GM10266 (cell line): ENCODE measurements around the gene TK1.
"Not testable (repeated sequence)": the region's sequence is repeated elsewhere in the genome, so short reads cannot be mapped to it uniquely, and the experiment has no call there.

Experiments
- DNase-seq: peaks from one replicate; pipeline ENCODE4 v3.0.0; 2012; ENCODE audit errors: extremely low spot score
- TF ChIP-seq, protein P1 (sequence below): IDR thresholded peaks from 2 replicates; pipeline ENCODE4 v1.5.1; 2012; ENCODE audit warnings: mild to moderate bottlenecking, low read depth; ENCODE audit not compliant: control insufficient read depth, insufficient read depth; ENCODE audit errors: missing control alignments

Gene TK1, protein sequence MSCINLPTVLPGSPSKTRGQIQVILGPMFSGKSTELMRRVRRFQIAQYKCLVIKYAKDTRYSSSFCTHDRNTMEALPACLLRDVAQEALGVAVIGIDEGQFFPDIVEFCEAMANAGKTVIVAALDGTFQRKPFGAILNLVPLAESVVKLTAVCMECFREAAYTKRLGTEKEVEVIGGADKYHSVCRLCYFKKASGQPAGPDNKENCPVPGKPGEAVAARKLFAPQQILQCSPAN

DNA sequence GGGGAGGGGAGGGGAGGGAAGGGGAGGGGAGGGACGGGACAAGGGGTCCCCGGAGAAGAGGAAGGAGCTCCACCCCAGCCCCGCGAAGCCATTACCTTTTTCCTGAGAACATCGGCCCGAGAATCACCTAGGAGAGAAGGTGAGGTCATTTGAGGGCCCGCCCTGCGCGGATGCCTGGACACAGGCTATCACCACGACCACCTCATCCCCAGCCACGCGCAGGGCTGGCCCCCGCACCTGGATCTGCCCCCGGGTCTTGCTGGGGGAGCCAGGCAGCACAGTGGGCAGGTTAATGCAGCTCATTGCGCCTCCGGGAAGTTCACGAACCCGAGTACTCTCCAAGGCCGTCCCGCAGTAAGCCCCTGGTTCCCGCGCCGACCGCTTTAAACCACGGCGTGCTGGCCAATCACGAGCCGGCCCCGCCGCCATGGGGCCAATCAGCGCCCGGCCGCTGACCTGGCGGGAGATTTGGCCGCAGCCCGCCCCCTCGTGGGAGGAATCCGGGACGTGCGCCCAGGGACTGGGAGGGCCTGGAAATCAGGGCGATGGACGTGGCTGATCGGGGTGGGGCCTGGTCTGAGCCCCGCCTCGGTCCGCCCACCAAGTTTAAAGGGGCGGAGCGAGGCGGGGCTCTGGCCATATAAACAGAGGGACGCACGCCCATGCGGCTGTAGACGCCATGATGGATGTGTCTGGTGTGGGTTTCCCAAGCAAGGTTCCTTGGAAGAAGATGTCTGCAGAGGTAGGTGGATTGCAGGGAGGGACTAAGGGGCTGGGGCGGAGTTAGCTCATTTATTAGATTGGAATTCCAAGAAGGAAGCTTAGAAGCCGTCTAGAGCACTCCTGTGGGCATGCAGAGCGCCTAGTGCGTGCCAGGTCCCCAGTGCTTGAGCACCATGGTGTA lies at the start of gene TK1, which contains the start of gene AFMID:
TK1 (minus strand) TSS at position 361 of the 904 bp plus-strand sequence; CDS start at position 303, 58 bp downstream.
AFMID (plus strand) TSS at position 671 of the 904 bp plus-strand sequence; CDS start at position 680, 9 bp downstream.
- TF ChIP-seq, protein P1, sequence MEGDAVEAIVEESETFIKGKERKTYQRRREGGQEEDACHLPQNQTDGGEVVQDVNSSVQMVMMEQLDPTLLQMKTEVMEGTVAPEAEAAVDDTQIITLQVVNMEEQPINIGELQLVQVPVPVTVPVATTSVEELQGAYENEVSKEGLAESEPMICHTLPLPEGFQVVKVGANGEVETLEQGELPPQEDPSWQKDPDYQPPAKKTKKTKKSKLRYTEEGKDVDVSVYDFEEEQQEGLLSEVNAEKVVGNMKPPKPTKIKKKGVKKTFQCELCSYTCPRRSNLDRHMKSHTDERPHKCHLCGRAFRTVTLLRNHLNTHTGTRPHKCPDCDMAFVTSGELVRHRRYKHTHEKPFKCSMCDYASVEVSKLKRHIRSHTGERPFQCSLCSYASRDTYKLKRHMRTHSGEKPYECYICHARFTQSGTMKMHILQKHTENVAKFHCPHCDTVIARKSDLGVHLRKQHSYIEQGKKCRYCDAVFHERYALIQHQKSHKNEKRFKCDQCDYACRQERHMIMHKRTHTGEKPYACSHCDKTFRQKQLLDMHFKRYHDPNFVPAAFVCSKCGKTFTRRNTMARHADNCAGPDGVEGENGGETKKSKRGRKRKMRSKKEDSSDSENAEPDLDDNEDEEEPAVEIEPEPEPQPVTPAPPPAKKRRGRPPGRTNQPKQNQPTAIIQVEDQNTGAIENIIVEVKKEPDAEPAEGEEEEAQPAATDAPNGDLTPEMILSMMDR, result peak; percentile 43
- peak; percentile 98 for DNase-seq

DNA sequence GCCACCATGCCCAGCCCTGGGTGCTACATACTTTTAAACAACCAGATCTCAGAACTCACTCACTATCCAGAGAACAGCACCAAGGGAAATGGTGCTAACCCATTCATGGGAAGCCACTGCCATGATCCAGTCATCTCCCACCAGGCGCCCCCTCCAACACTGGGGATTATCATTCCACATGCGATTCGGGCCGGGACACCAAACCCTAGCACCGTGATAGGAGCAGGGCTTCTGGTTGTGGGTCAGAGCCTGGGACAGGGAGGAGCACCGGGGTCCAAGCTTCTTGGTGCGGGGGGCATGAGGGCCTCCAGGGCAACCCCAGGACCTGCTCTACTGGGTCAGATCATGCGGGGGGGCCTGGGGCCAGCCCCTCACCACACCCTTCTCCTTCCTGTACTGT lies 49.0 kb upstream of the TK1 start:
- DNase-seq, result no peak
- TF ChIP-seq, protein P1, result no peak

DNA sequence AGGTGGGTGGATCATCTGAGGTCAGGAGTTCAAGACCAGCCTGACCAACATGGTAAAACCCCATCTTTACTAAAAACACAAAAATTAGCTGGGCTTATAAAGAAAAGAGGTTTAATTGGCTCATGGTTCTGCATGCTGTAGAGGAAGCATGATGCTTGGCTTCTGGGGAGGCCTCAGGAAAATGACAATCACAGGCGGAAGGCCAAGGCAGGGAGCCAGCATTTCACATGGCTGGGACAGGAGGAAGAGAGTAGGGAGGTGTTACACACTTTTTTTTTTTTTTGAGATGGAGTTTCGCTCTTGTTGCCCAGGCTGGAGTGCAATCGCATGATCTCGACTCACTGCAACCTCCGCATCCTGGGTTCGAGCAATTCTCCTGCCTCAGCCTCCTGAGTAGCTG lies 48.2 kb upstream of the TK1 start:
- not testable (repeated sequence) for DNase-seq

DNA sequence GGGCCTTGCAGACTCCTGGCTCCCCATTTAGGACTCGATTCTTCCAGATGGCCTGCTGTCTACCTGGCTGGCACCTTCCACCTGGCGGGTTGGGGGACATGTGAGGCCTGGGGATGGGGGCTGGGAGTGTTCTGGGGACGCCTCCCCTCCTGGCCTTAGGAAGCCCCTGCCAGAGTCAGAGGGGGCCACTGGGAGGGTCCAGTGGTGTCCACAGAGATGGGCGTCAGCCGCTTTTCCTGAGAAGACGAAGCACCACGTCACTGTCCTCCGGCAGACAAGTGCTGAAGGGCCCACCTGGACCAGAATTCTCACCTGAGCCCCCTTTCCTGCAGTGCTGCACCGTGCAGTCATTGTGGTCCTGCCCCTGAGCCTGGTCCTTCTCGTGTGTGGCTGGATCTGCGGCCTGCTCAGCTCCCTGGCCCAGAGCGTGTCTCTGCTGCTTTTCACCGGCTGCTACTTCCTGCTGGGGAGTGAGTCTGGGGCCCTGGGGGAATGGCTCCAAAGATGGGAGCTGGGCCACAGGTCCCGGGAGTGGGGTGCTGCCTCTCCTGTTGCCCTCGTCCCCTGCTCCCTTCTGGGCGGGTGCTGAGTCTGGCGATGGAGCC lies 47.5 kb upstream of the TK1 start:
- TF ChIP-seq, protein P1, result no peak

DNA sequence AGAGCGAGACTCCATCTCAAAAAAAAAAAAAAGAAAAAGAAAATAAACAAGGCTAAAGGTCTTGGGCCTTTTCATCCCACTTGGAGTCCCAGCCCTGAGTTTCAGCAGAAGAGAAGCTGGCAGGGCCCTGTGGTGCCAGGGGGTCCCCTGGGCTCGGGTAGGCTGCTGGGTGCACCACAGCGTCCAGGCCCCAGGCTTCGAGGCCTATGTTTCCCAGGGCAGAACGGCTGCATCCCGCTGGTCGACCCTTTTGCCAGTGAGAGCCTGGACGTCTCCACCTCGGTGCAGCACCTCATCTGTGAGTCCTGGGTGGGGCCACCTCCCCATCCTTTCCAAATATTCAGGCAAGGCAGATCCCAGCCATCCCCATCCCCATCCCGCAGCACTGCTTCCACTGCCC lies 46.8 kb upstream of the TK1 start:
- no peak for DNase-seq
- TF ChIP-seq, protein P1, result no peak

More for the DNA sequence above, 47.5 kb upstream of the TK1 start:
- no peak for DNase-seq

DNA sequence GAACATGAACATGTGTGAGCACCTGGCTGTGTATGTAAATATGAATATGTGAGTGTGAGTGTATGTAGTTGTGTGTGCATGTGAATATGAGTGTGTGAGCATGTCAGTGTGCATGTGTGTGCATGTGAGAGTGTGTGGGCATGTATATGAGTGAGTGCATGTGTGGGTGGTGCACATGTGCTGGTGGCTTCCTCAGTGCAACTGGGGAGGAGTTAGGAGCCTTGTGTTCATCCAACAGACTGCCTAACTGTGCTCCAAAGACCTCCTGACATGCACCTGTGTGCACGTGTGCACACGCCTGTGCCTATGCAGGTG lies 46.0 kb upstream of the TK1 start:
- TF ChIP-seq, protein P1, result no peak
- no peak for DNase-seq

DNA sequence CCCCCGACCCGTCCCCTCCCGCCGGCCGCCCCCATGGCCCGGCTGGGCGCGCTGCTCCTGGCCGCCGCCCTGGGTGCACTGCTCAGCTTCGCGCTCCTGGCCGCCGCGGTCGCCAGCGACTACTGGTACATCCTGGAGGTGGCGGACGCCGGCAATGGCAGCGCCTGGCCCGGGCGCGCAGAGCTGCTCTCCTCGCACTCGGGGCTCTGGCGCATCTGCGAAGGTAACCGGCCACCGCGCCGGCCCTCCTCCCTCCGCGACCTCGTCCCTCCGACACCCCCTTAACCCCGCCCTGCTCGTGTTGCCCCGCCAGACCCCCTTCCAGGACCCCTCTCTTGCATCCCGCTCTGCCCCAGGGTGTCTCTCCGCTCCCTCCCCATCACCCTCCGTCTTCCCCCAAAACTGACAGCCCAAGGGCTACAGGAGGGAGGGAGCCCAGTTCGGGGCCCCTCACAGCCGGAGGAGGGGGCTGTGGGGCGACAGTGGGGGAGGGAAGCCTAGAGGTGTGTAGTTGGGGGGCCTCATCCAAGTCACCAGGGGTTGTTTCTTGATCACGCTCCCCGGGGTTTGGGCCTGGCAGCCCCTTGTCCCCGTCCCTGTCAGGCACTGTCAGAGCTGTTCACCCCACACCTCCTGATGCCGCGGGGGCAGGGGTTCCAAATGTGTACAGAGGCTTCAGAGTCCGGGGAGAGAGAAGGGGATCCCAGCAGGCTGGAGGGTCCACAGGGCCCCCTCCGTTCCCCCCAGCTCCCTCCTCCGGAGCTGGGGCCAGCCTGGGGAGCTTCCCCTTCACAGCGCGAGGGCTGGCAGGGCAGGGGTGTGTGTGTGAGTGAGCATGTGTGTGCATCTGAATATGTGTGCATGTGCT lies 45.4 kb upstream of the TK1 start:
- TF ChIP-seq, protein P1, result no peak
- no peak for DNase-seq
